NB4 (cell line): ENCODE data around the gene SORD.
"Not testable (repeated sequence)": the region's sequence is repeated elsewhere in the genome, so short reads cannot be mapped to it uniquely, and the experiment has no call there.

Source experiments
- MAX ChIP-seq: IDR thresholded peaks from 2 replicates; pipeline ENCODE4 v1.6.1; 2011; ENCODE audit warnings: low read depth, low read length
- POLR2A ChIP-seq: IDR thresholded peaks from 2 replicates; pipeline ENCODE4 v1.6.1; 2011; ENCODE audit warnings: mild to moderate bottlenecking; ENCODE audit not compliant: insufficient read length; ENCODE audit errors: extremely low read depth
- TF ChIP-seq, protein P1 (sequence below): IDR thresholded peaks from one replicate; pipeline ENCODE4 v1.5.1; 2012; ENCODE audit warnings: low read depth, low read length

DNA sequence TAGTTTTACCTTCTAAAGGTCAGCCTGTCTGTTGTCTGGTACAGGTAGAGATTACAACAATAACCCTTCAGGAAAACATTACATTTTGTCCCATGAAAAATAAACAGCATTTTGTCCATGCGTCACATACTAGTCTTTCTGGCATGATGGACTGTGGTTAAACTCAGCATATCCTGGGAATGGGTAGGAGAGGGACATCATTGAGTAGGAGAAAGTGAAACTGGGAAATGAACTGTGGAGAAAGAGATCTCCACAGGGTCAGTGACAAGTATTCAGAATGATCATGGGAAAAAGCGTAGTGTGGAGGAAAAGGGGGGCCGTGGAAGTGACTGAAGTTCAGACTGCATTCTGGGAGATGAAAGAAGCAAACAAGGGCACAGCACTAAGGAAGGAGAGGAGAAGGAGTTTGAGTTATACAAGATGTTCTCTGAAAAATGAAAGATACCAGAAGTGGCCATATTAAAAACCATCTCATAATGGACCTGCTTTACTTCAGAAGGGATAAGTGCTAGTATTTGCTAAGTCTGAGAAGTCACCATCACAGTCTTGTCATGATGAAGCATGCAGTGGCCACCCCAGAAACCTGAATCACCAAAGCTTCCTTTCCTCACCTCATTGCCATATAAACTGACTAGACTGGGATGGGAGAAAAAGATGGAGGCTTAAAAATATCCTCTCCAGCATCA lies 34.7 kb upstream of the SORD start:
- TF ChIP-seq, protein P1, sequence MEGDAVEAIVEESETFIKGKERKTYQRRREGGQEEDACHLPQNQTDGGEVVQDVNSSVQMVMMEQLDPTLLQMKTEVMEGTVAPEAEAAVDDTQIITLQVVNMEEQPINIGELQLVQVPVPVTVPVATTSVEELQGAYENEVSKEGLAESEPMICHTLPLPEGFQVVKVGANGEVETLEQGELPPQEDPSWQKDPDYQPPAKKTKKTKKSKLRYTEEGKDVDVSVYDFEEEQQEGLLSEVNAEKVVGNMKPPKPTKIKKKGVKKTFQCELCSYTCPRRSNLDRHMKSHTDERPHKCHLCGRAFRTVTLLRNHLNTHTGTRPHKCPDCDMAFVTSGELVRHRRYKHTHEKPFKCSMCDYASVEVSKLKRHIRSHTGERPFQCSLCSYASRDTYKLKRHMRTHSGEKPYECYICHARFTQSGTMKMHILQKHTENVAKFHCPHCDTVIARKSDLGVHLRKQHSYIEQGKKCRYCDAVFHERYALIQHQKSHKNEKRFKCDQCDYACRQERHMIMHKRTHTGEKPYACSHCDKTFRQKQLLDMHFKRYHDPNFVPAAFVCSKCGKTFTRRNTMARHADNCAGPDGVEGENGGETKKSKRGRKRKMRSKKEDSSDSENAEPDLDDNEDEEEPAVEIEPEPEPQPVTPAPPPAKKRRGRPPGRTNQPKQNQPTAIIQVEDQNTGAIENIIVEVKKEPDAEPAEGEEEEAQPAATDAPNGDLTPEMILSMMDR = not testable (repeated sequence)
- TF ChIP-seq MAX, POLR2A: not testable (repeated sequence)
